WTC11 (cell line): ENCODE measurements around the gene ERAS. TPM values are rescaled to one million over a fixed set of nuclear protein-coding genes. Genes with fewer than 3 reads are reported as not detected.

Source experiments
- ATAC-seq: fragments of 200-7000 bp; cut with Tn5 transposase; 2 replicates; pipeline ENCODE4 v1.10.0; 2021; ENCODE audit warnings: mild to moderate bottlenecking, moderate library complexity
- CTCF ChIA-PET: fragments of 300-600 bp; sonication (Branson Sonifier 250); formaldehyde crosslinking; loops from one replicate; lab custom pipeline; 2021; ENCODE audit warnings: antibody characterized with exemption; lab: Charles Lee
- POLR2A ChIA-PET: fragments of 350-600 bp; sonication (Branson Sonifier 250); formaldehyde crosslinking; loops from one replicate; lab custom pipeline; 2021; ENCODE audit warnings: antibody characterized with exemption; lab: Charles Lee
- DNase-seq: peaks from one replicate; pipeline ENCODE4 v3.0.0; 2021; ENCODE audit warnings: low spot score
- H3K27ac Mint-ChIP-seq: 2 replicates; pipeline ENCODE4 v1.8.0; 2021; ENCODE audit warnings: mixed read lengths
- H3K27me3 Mint-ChIP-seq: 2 replicates; pipeline ENCODE4 v1.8.0; 2021; ENCODE audit warnings: low read depth, mild to moderate bottlenecking, moderate library complexity, mixed read lengths
- H3K36me3 Mint-ChIP-seq: 2 replicates; pipeline ENCODE4 v1.8.0; 2021; ENCODE audit warnings: mixed read lengths
- H3K4me1 Mint-ChIP-seq: 2 replicates; pipeline ENCODE4 v1.8.0; 2022; ENCODE audit warnings: mixed read lengths
- H3K4me3 Mint-ChIP-seq: 2 replicates; pipeline ENCODE4 v1.8.0; 2021; ENCODE audit warnings: mild to moderate bottlenecking, moderate library complexity, mixed read lengths
- H3K9me3 Mint-ChIP-seq: 2 replicates; pipeline ENCODE4 v1.8.0; 2021; ENCODE audit warnings: mixed read lengths
- FOXK1 ChIP-seq: sonication (generic); formaldehyde crosslinking; IDR thresholded peaks from 2 replicates; pipeline ENCODE4 v1.8.0; 2022; ENCODE audit warnings: mild to moderate bottlenecking, moderate library complexity, missing genetic modification reagents
- GABPB1 ChIP-seq: sonication (generic); formaldehyde crosslinking; IDR thresholded peaks from 2 replicates; pipeline ENCODE4 v1.8.1; 2023; ENCODE audit warnings: mild to moderate bottlenecking, missing genetic modification reagents
- GRHL2 ChIP-seq: fragments of 250-450 bp; sonication (Bioruptor Pico); IDR thresholded peaks from 2 replicates; pipeline ENCODE4 v1.8.0; 2022; ENCODE audit warnings: mild to moderate bottlenecking, moderate library complexity; ENCODE audit not compliant: insufficient replicate concordance, severe bottlenecking
- NR2C2 ChIP-seq: sonication (generic); formaldehyde crosslinking; IDR thresholded peaks from 2 replicates; pipeline ENCODE4 v1.8.0; 2022; ENCODE audit warnings: mild to moderate bottlenecking, missing genetic modification reagents
- RORB ChIP-seq: fragments of 250-450 bp; sonication (Bioruptor Pico); IDR thresholded peaks from 2 replicates; pipeline ENCODE4 v1.9.0; 2021; ENCODE audit warnings: mild to moderate bottlenecking
- SMAD4 ChIP-seq: sonication (generic); formaldehyde crosslinking; IDR thresholded peaks from 2 replicates; pipeline ENCODE4 v1.8.0; 2022; ENCODE audit warnings: mild to moderate bottlenecking, missing genetic modification reagents
- SOX15 ChIP-seq: fragments of 250-450 bp; sonication (Bioruptor Pico); IDR thresholded peaks from 2 replicates; pipeline ENCODE4 v1.9.0; 2021; ENCODE audit warnings: mild to moderate bottlenecking
- TCF7 ChIP-seq: sonication (generic); formaldehyde crosslinking; IDR thresholded peaks from 2 replicates; pipeline ENCODE4 v1.8.0; 2022; ENCODE audit warnings: mild to moderate bottlenecking, low read depth, missing genetic modification reagents, moderate library complexity
- TEAD4 ChIP-seq: sonication (generic); formaldehyde crosslinking; IDR thresholded peaks from 2 replicates; pipeline ENCODE4 v1.8.0; 2022; ENCODE audit warnings: mild to moderate bottlenecking, missing genetic modification reagents
- TP53 ChIP-seq: sonication (generic); formaldehyde crosslinking; IDR thresholded peaks from 2 replicates; pipeline ENCODE4 v1.8.1; 2023; ENCODE audit warnings: mild to moderate bottlenecking, missing genetic modification reagents
- ZNF121 ChIP-seq: sonication (generic); formaldehyde crosslinking; IDR thresholded peaks from 2 replicates; pipeline ENCODE4 v1.8.0; 2023; ENCODE audit warnings: missing genetic modification reagents
- ZNF263 ChIP-seq: sonication (generic); formaldehyde crosslinking; IDR thresholded peaks from 2 replicates; pipeline ENCODE4 v1.8.1; 2022; ENCODE audit warnings: low read depth, mild to moderate bottlenecking, moderate library complexity, missing genetic modification reagents
- ZNF317 ChIP-seq: sonication (generic); formaldehyde crosslinking; IDR thresholded peaks from 2 replicates; pipeline ENCODE4 v1.8.1; 2023; ENCODE audit warnings: low read depth, mild to moderate bottlenecking, moderate library complexity, missing genetic modification reagents, borderline replicate concordance
- ZNF396 ChIP-seq: fragments of 250-450 bp; sonication (Bioruptor Pico); IDR thresholded peaks from 2 replicates; pipeline ENCODE4 v1.8.0; 2021; ENCODE audit warnings: mild to moderate bottlenecking, moderate library complexity, borderline replicate concordance
- ZNF671 ChIP-seq: fragments of 250-450 bp; sonication (Bioruptor Pico); IDR thresholded peaks from 2 replicates; pipeline ENCODE4 v1.8.0; 2021; ENCODE audit warnings: mild to moderate bottlenecking
- total RNA-seq: library from RNA; stranded (reverse); gene quantifications from 3 replicates; pipeline ENCODE4 v1.2.3, GENCODE V29; 2021
- TF ChIP-seq, protein P1 (sequence below): sonication (generic); formaldehyde crosslinking; IDR thresholded peaks from 2 replicates; pipeline ENCODE4 v1.8.1; 2022; ENCODE audit warnings: mild to moderate bottlenecking, missing genetic modification reagents, moderate library complexity, borderline replicate concordance
- TF ChIP-seq, protein P2 (sequence below): fragments of 250-450 bp; sonication (Bioruptor Pico); IDR thresholded peaks from 2 replicates; pipeline ENCODE4 v1.9.0; 2021; ENCODE audit warnings: mild to moderate bottlenecking
- TF ChIP-seq, protein P3 (sequence below): sonication (generic); formaldehyde crosslinking; IDR thresholded peaks from 2 replicates; pipeline ENCODE4 v1.8.1; 2023; ENCODE audit warnings: mild to moderate bottlenecking, missing genetic modification reagents
- TF ChIP-seq, protein P4 (sequence below): sonication (generic); formaldehyde crosslinking; IDR thresholded peaks from 2 replicates; pipeline ENCODE4 v1.8.1; 2023; ENCODE audit warnings: mild to moderate bottlenecking, missing genetic modification reagents
- TF ChIP-seq, protein P5 (sequence below): sonication (generic); formaldehyde crosslinking; IDR thresholded peaks from 2 replicates; pipeline ENCODE4 v1.8.0; 2022; ENCODE audit warnings: mild to moderate bottlenecking, missing genetic modification reagents
- TF ChIP-seq, protein P6 (sequence below): sonication (generic); formaldehyde crosslinking; conservative IDR thresholded peaks from 2 replicates; pipeline ENCODE4 v1.8.1; 2023; ENCODE audit warnings: mild to moderate bottlenecking, low read depth, missing genetic modification reagents, moderate library complexity
- TF ChIP-seq, protein P7 (sequence below): fragments of 250-450 bp; sonication (Bioruptor Pico); IDR thresholded peaks from 2 replicates; pipeline ENCODE4 v1.9.0; 2021; ENCODE audit warnings: mild to moderate bottlenecking, borderline replicate concordance

The ERAS gene
- total RNA-seq, 1 experiment from 2014 or later: not detected

DNA sequence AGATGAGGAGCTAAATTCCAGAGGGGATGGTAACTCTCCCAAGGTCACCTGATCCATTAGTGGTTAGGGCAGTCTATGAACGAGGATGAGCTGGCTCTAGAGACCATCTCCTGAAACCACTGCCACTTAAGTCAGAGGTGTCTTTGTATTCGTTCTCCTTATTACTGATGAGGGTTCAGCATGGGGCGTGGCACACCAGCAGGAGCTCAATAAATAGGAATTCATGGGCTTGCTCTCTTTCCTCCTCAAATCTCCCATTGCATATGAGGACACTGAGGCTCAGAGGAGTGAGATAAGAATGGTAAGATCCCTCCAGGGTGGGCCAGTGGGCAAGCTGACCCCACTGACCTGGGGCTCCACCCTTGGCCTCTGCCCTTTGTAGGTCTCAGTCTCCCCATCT is 41.6 kb upstream of the ERAS start:
- POLR2A ChIA-PET: no interaction called here
- no peaks in the 10 kb centered on the region for H3K9me3 Mint-ChIP-seq
- CTCF ChIA-PET: no interaction called here

DNA sequence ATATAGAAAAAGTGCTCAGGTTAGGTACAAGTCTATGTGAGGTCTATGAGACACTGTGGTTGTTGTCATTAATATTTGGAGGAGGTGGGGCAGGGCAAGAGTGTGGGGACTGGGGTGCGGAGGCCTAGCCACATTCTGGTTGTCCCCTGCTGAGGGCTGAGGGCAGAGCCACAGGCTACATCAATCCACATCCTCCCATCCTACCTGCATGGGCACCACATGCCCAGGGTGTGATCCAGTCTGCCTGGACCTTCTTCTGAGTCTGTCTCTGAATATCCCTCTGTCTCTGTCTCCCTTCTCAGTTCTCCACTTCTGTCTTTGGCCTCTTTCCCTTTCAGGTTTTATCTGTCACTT is 41.1 kb upstream of the ERAS start:
- CTCF ChIA-PET: no interaction called here

More for the DNA sequence above, 41.6 kb upstream of the ERAS start:
- Mint-ChIP-seq H3K4me3 (no peak overlapping the region), H3K27ac (no peak overlapping the region), H3K4me1 (no peaks in the 10 kb centered on the region), H3K27me3 (peaks cover 9% of the 10 kb centered on the region), H3K36me3 (no peaks in the 10 kb centered on the region)
- ATAC-seq: no peak
- TF ChIP-seq, protein P1, sequence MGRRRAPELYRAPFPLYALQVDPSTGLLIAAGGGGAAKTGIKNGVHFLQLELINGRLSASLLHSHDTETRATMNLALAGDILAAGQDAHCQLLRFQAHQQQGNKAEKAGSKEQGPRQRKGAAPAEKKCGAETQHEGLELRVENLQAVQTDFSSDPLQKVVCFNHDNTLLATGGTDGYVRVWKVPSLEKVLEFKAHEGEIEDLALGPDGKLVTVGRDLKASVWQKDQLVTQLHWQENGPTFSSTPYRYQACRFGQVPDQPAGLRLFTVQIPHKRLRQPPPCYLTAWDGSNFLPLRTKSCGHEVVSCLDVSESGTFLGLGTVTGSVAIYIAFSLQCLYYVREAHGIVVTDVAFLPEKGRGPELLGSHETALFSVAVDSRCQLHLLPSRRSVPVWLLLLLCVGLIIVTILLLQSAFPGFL (CRISPR knock-in tag): no peak
- no peak for TF ChIP-seq SOX15 (CRISPR knock-in tag)
- no peak for TF ChIP-seq GRHL2 (CRISPR knock-in tag)
- no peak for DNase-seq

More for the DNA sequence above, 41.1 kb upstream of the ERAS start:
- no peaks in the 10 kb centered on the region for H3K4me1 Mint-ChIP-seq
- H3K27me3 Mint-ChIP-seq: peaks cover 11% of the 10 kb centered on the region
- H3K9me3 Mint-ChIP-seq: no peaks in the 10 kb centered on the region
- TF ChIP-seq, protein P2, sequence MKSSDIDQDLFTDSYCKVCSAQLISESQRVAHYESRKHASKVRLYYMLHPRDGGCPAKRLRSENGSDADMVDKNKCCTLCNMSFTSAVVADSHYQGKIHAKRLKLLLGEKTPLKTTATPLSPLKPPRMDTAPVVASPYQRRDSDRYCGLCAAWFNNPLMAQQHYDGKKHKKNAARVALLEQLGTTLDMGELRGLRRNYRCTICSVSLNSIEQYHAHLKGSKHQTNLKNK: no peak
- no peak for TF ChIP-seq RORB
- TF ChIP-seq FOXK1 (CRISPR knock-in tag): no peak
- TF ChIP-seq ZNF671 (CRISPR knock-in tag): no peak
- TF ChIP-seq, protein P3, sequence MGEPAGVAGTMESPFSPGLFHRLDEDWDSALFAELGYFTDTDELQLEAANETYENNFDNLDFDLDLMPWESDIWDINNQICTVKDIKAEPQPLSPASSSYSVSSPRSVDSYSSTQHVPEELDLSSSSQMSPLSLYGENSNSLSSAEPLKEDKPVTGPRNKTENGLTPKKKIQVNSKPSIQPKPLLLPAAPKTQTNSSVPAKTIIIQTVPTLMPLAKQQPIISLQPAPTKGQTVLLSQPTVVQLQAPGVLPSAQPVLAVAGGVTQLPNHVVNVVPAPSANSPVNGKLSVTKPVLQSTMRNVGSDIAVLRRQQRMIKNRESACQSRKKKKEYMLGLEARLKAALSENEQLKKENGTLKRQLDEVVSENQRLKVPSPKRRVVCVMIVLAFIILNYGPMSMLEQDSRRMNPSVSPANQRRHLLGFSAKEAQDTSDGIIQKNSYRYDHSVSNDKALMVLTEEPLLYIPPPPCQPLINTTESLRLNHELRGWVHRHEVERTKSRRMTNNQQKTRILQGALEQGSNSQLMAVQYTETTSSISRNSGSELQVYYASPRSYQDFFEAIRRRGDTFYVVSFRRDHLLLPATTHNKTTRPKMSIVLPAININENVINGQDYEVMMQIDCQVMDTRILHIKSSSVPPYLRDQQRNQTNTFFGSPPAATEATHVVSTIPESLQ (CRISPR knock-in tag): no peak
- TF ChIP-seq, protein P4, sequence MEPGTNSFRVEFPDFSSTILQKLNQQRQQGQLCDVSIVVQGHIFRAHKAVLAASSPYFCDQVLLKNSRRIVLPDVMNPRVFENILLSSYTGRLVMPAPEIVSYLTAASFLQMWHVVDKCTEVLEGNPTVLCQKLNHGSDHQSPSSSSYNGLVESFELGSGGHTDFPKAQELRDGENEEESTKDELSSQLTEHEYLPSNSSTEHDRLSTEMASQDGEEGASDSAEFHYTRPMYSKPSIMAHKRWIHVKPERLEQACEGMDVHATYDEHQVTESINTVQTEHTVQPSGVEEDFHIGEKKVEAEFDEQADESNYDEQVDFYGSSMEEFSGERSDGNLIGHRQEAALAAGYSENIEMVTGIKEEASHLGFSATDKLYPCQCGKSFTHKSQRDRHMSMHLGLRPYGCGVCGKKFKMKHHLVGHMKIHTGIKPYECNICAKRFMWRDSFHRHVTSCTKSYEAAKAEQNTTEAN (CRISPR knock-in tag): no peak
- TF ChIP-seq, protein P5, sequence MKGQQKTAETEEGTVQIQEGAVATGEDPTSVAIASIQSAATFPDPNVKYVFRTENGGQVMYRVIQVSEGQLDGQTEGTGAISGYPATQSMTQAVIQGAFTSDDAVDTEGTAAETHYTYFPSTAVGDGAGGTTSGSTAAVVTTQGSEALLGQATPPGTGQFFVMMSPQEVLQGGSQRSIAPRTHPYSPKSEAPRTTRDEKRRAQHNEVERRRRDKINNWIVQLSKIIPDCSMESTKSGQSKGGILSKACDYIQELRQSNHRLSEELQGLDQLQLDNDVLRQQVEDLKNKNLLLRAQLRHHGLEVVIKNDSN: no peak
- TF ChIP-seq SOX15 (CRISPR knock-in tag): no peak
- TF ChIP-seq, protein P6, sequence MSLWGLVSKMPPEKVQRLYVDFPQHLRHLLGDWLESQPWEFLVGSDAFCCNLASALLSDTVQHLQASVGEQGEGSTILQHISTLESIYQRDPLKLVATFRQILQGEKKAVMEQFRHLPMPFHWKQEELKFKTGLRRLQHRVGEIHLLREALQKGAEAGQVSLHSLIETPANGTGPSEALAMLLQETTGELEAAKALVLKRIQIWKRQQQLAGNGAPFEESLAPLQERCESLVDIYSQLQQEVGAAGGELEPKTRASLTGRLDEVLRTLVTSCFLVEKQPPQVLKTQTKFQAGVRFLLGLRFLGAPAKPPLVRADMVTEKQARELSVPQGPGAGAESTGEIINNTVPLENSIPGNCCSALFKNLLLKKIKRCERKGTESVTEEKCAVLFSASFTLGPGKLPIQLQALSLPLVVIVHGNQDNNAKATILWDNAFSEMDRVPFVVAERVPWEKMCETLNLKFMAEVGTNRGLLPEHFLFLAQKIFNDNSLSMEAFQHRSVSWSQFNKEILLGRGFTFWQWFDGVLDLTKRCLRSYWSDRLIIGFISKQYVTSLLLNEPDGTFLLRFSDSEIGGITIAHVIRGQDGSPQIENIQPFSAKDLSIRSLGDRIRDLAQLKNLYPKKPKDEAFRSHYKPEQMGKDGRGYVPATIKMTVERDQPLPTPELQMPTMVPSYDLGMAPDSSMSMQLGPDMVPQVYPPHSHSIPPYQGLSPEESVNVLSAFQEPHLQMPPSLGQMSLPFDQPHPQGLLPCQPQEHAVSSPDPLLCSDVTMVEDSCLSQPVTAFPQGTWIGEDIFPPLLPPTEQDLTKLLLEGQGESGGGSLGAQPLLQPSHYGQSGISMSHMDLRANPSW (CRISPR knock-in tag): no peak
- no peak for TF ChIP-seq TCF7 (CRISPR knock-in tag)
- no peak for TF ChIP-seq TEAD4 (CRISPR knock-in tag)
- TF ChIP-seq ZNF121: no peak
- TF ChIP-seq TP53 (CRISPR knock-in tag): no peak
- TF ChIP-seq SMAD4 (CRISPR knock-in tag): no peak
- TF ChIP-seq, protein P7, sequence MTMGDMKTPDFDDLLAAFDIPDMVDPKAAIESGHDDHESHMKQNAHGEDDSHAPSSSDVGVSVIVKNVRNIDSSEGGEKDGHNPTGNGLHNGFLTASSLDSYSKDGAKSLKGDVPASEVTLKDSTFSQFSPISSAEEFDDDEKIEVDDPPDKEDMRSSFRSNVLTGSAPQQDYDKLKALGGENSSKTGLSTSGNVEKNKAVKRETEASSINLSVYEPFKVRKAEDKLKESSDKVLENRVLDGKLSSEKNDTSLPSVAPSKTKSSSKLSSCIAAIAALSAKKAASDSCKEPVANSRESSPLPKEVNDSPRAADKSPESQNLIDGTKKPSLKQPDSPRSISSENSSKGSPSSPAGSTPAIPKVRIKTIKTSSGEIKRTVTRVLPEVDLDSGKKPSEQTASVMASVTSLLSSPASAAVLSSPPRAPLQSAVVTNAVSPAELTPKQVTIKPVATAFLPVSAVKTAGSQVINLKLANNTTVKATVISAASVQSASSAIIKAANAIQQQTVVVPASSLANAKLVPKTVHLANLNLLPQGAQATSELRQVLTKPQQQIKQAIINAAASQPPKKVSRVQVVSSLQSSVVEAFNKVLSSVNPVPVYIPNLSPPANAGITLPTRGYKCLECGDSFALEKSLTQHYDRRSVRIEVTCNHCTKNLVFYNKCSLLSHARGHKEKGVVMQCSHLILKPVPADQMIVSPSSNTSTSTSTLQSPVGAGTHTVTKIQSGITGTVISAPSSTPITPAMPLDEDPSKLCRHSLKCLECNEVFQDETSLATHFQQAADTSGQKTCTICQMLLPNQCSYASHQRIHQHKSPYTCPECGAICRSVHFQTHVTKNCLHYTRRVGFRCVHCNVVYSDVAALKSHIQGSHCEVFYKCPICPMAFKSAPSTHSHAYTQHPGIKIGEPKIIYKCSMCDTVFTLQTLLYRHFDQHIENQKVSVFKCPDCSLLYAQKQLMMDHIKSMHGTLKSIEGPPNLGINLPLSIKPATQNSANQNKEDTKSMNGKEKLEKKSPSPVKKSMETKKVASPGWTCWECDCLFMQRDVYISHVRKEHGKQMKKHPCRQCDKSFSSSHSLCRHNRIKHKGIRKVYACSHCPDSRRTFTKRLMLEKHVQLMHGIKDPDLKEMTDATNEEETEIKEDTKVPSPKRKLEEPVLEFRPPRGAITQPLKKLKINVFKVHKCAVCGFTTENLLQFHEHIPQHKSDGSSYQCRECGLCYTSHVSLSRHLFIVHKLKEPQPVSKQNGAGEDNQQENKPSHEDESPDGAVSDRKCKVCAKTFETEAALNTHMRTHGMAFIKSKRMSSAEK (CRISPR knock-in tag): no peak
- TF ChIP-seq GABPB1 (CRISPR knock-in tag): no peak
- TF ChIP-seq ZNF317 (CRISPR knock-in tag): no peak
- TF ChIP-seq NR2C2 (CRISPR knock-in tag): no peak
- TF ChIP-seq ZNF263 (CRISPR knock-in tag): no peak
- no peak for TF ChIP-seq ZNF396 (CRISPR knock-in tag)
- POLR2A ChIA-PET: no interaction called here
- ATAC-seq (no peak), DNase-seq (no peak)
- H3K27ac Mint-ChIP-seq: no peak overlapping the region
- no peaks in the 10 kb centered on the region for H3K36me3 Mint-ChIP-seq
- no peak overlapping the region for H3K4me3 Mint-ChIP-seq
